CD4-positive, CD25-positive, alpha-beta regulatory T cell (primary cell): ENCODE data around the gene ACSF3. TPM values are rescaled to one million over a fixed set of nuclear protein-coding genes. Genes with fewer than 3 reads are reported as not detected.
"Not testable (repeated sequence)": the region's sequence is repeated elsewhere in the genome, so short reads cannot be mapped to it uniquely, and the experiment has no call there.

Experiments
- ATAC-seq, 2 donors: fragments of 150-1000 bp; cut with Tn5 transposase; one replicate each; pipeline ENCODE4 v1.10.0; 2021; ENCODE audit warnings: low read depth in 2 of 2, moderate number of reproducible peaks in 2 of 2, moderate library complexity in 1 of 2
- DNase-seq, 3 donors: peaks; one replicate each; pipeline versions ENCODE4 v3.0.0 to v3.0.0-alpha.2; 2012 to 2022; ENCODE audit warnings: mixed read lengths in 1 of 3
- H3K27ac ChIP-seq: one replicate; pipeline ENCODE4 v1.7.0; 2013; ENCODE audit warnings: mild to moderate bottlenecking, low read length; ENCODE audit not compliant: insufficient read depth, poor library complexity, severe bottlenecking
- H3K27me3 ChIP-seq: one replicate; pipeline ENCODE4 v1.7.0; 2013; ENCODE audit warnings: low read length; ENCODE audit not compliant: control insufficient read depth, insufficient read depth
- H3K36me3 ChIP-seq: one replicate; pipeline ENCODE4 v1.7.0; 2013; ENCODE audit warnings: mild to moderate bottlenecking, low read length, moderate library complexity; ENCODE audit not compliant: control insufficient read depth, insufficient read depth
- H3K4me1 ChIP-seq: 2 replicates; pipeline ENCODE4 v1.7.0; 2013; ENCODE audit warnings: mild to moderate bottlenecking, low read length; ENCODE audit not compliant: insufficient read depth, control insufficient read depth, poor library complexity, severe bottlenecking
- H3K4me3 ChIP-seq: one replicate; pipeline ENCODE4 v1.7.0; 2013; ENCODE audit warnings: low read depth, mild to moderate bottlenecking, low read length, moderate library complexity
- H3K9me3 ChIP-seq, 2 experiments: 1 replicate in 1 of 2; 2 replicates in 1 of 2; pipeline ENCODE4 v1.7.0; 2013; ENCODE audit warnings: low read length in 2 of 2, mild to moderate bottlenecking in 1 of 2, moderate library complexity in 1 of 2; ENCODE audit not compliant: control insufficient read depth in 2 of 2
- H3K27ac Mint-ChIP-seq, 3 donors: one replicate each; pipeline ENCODE4 v1.8.0; 2020 to 2022; ENCODE audit warnings: mild to moderate bottlenecking in 3 of 3, mixed read lengths in 3 of 3, moderate library complexity in 2 of 3
- H3K27me3 Mint-ChIP-seq: one replicate; pipeline ENCODE4 v1.8.0; 2022; ENCODE audit warnings: mild to moderate bottlenecking, mixed read lengths
- H3K36me3 Mint-ChIP-seq: one replicate; pipeline ENCODE4 v1.8.0; 2020; ENCODE audit warnings: mixed read lengths
- H3K4me1 Mint-ChIP-seq, 4 donors: one replicate each; pipeline ENCODE4 v1.8.0; 2020 to 2022; ENCODE audit warnings: mixed read lengths in 4 of 4, mild to moderate bottlenecking in 1 of 4
- H3K4me3 Mint-ChIP-seq, 4 donors: one replicate each; pipeline ENCODE4 v1.8.0; 2020 to 2022; ENCODE audit warnings: mild to moderate bottlenecking in 4 of 4, mixed read lengths in 4 of 4, moderate library complexity in 3 of 4
- H3K9me3 Mint-ChIP-seq, 7 donors: one replicate each; pipeline ENCODE4 v1.8.0; 2020 to 2022; ENCODE audit warnings: mixed read lengths in 7 of 7, mild to moderate bottlenecking in 3 of 7, moderate library complexity in 2 of 7
- polyA plus RNA-seq, 4 donors: library from polyadenylated mRNA; unstranded; fragments of 300-500 nt; fragmentation: Illumina TruSeq; gene quantifications; one replicate each; pipeline ENCODE4 v1.2.3, GENCODE V29; 2021
- total RNA-seq: library from RNA; stranded (reverse); gene quantifications from one replicate; pipeline ENCODE4 v1.2.3, GENCODE V29; 2022

The ACSF3 gene
- total and polyA plus RNA-seq, 5 donors from 2014 or later, result 24.1 to 56.3 (median 29.1) TPM

DNA sequence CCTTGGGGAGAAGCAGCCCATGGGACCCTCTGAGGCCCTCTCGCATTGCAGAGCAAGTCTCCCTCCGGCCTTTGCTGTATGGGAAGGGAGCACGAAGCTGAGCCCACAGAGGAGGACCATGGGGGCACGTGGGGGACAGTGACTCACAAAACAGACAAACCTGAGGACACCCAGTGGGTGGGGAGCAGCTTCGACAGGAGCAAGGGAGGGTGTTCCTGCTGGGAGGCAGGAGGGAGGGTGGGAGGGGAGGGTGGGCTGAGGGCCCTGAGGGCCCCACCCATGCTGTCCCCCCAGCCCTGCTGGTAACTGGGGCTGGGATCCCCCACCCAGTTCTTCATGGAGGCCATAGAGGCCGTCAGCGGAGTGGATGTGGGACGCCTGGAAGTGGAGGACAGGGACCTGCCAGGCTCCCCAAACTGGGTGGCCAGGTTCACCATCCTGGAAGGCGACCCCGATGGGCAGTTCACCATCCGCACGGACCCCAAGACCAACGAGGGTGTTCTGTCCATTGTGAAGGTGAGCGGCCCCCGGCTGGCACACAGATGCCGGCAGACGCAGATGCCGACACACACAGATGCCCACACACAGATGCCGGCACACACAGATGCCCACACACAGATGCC, 94.2 kb downstream of the ACSF3 start:
- H3K36me3 ChIP-seq, result no peaks in the 10 kb centered on the region
- Mint-ChIP-seq H3K36me3 (no peaks in the 10 kb centered on the region), H3K9me3 (peaks cover 0 to 5% (median 0%) of the 10 kb centered on the region in 7 donors), H3K4me3 (peak overlapping the region in 2 of 4 donors; percentile 67 to 69), H3K4me1 (peaks cover 0 to 10% (median 2%) of the 10 kb centered on the region in 4 donors), H3K27ac (peak overlapping the region in 2 of 3 donors; percentile 65 to 81), H3K27me3 (peaks cover 11% of the 10 kb centered on the region)
- H3K4me1 ChIP-seq, result peaks cover 7% of the 10 kb centered on the region
- H3K27me3 ChIP-seq, result no peaks in the 10 kb centered on the region
- H3K9me3 ChIP-seq, result no peaks in the 10 kb centered on the region
- DNase-seq (no peak), ATAC-seq (peak; percentile 8 to 12)
- H3K27ac ChIP-seq, result peak overlapping the region; percentile 5
- no peak overlapping the region for H3K4me3 ChIP-seq

DNA sequence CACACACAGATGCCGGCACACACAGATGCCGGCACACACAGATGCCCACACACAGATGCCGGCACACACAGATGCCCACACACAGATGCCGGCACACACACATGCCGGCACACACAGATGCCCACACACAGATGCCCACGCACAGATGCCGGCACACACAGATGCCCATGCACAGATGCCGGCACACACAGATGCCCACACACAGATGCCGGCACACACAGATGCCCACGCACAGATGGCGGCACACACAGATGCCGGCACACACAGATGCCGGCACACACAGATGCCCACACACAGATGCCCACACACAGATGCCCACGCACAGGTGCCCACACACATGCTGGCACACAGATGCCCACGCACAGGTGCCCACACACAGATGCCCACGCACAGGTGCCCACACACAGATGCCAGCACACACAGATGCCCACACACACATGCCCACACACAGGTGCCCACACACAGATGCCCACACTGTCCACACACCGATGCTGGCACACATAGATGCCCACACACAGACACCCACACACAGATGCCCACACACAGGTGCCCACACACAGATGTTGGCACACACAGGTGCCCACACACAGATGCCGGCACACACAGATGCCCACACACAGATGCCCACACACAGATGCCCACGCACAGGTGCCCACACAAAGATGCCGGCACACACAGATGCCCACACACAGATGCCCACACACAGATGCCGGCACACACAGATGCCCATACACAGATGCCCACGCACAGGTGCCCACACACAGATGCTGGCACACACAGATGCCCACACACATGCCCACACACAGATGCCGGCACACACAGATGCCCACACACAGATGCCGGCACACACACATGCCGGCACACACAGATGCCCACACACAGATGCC, 95.1 kb downstream of the ACSF3 start:
- H3K27ac ChIP-seq, H3K9me3 ChIP-seq, ATAC-seq, DNase-seq, H3K4me3 ChIP-seq, H3K27me3 ChIP-seq, H3K36me3 ChIP-seq, H3K4me1 ChIP-seq, H3K36me3 Mint-ChIP-seq, H3K27ac Mint-ChIP-seq, H3K9me3 Mint-ChIP-seq: not testable (repeated sequence)
- peak overlapping the region in 3 of 4 donors; percentile 38 to 49 (median 39) for H3K4me3 Mint-ChIP-seq
- H3K27me3 Mint-ChIP-seq, result peaks cover 11% of the 10 kb centered on the region
- peaks cover 0 to 10% (median 3%) of the 10 kb centered on the region in 4 donors for H3K4me1 Mint-ChIP-seq

DNA sequence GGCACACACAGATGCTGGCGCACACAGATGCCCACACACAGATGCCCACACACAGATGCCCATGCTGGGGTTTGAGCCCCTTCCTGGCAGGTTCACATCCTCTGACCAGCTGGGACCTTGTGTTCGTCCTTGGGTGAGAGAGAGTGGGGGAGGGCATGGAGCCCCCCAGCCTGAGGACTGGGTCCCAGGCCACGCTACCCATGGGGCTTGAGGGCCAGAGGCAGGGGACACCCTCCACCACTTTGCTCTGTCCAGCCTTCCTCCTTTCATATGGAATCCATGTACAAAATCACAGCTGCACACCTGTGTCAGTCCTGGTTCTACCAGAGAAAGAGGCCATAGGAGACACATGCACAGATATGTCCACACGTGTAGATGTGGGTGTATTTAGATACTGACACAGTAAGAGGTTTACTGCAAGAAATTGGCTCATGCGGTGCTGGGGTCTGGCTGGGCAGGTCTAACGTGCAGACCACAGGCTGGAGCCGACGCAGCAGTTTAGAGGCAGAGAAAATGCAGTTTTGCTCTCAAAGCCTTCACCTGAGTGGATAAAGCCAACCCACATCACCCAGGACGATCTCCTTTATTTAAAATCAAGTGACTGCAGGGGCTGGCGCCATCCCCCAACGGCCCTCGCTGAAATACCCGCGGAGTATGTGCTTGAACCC, 95.8 kb downstream of the ACSF3 start:
- DNase-seq (no peak), ATAC-seq (no peak)
- no peaks in the 10 kb centered on the region for H3K36me3 ChIP-seq
- H3K9me3 ChIP-seq, result no peaks in the 10 kb centered on the region
- H3K4me3 ChIP-seq, result no peak overlapping the region
- H3K4me3 Mint-ChIP-seq, result peak overlapping the region in 2 of 4 donors; percentile 49 to 56
- H3K27ac ChIP-seq, result no peak overlapping the region
- H3K27me3 ChIP-seq, result no peaks in the 10 kb centered on the region
- H3K4me1 ChIP-seq, result peaks cover 7% of the 10 kb centered on the region
- H3K36me3 Mint-ChIP-seq, result no peaks in the 10 kb centered on the region
- H3K27me3 Mint-ChIP-seq, result peaks cover 11% of the 10 kb centered on the region
- H3K4me1 Mint-ChIP-seq, result peaks cover 0 to 10% (median 4%) of the 10 kb centered on the region in 4 donors
- H3K27ac Mint-ChIP-seq, result no peak overlapping the region
- H3K9me3 Mint-ChIP-seq, result peaks cover 0 to 4% (median 0%) of the 10 kb centered on the region in 7 donors

DNA sequence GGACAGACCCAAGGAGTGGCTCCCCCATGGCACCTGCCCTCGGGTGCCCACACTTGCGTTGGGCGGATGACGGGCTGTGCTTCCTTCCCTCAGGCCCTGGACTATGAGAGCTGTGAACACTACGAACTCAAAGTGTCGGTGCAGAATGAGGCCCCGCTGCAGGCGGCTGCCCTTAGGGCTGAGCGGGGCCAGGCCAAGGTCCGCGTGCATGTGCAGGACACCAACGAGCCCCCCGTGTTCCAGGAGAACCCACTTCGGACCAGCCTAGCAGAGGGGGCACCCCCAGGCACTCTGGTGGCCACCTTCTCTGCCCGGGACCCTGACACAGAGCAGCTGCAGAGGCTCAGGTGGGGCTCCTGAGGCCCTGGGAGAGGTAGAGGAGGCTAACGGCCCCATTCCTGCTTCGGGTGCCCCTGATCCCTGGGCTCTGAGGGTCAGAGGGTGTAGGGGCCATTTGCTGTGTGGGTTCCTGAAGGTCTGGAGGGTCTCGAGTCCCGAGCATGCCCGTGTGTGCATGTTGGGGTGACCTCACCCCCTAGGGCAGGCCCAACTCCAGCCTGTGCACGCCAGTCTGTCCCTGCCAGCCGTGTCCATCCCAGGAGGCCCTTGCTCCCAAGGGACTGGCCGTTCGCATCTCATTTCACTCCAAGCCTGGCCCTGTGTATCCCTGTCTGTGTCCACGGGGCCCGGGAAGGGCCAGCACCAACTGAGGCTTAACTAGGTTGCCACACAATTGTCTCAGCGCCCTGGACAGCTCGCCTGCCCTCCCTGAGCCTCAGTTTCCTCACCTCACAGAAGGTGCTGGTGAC, 96.7 kb downstream of the ACSF3 start:
- ATAC-seq (peak in 1 of 2 donors; percentile 11), DNase-seq (no peak)
- H3K4me1 ChIP-seq, result peaks cover 7% of the 10 kb centered on the region
- Mint-ChIP-seq H3K4me1 (peaks cover 0 to 10% (median 4%) of the 10 kb centered on the region in 4 donors), H3K4me3 (peak overlapping the region in 2 of 4 donors; percentile 49 to 77), H3K27me3 (peaks cover 11% of the 10 kb centered on the region), H3K27ac (no peak overlapping the region), H3K9me3 (peaks cover 0 to 5% (median 0%) of the 10 kb centered on the region in 7 donors), H3K36me3 (no peaks in the 10 kb centered on the region)
- no peaks in the 10 kb centered on the region for H3K36me3 ChIP-seq
- H3K27ac ChIP-seq, result no peak overlapping the region
- no peak overlapping the region for H3K4me3 ChIP-seq
- no peaks in the 10 kb centered on the region for H3K9me3 ChIP-seq
- H3K27me3 ChIP-seq, result no peaks in the 10 kb centered on the region

GRCh38 chr16:89191033-89191900, 97.6 kb downstream of the ACSF3 start:
- DNase-seq (no peak), ATAC-seq (no peak)
- Histone ChIP-seq H3K36me3 (no peaks in the 10 kb centered on the region), H3K4me3 (no peak overlapping the region), H3K27ac (no peak overlapping the region), H3K27me3 (no peaks in the 10 kb centered on the region), H3K4me1 (peaks cover 7% of the 10 kb centered on the region), H3K9me3 (no peaks in the 10 kb centered on the region)
- H3K27ac Mint-ChIP-seq, result peak overlapping the region in 2 of 3 donors; percentile 47 to 62
- H3K4me1 Mint-ChIP-seq, result peaks cover 0 to 10% (median 4%) of the 10 kb centered on the region in 4 donors
- peaks cover 11% of the 10 kb centered on the region for H3K27me3 Mint-ChIP-seq
- peaks cover 0 to 5% (median 0%) of the 10 kb centered on the region in 7 donors for H3K9me3 Mint-ChIP-seq
- no peaks in the 10 kb centered on the region for H3K36me3 Mint-ChIP-seq
- H3K4me3 Mint-ChIP-seq, result peak overlapping the region; percentile 12 to 85 (median 62)

- Histone ChIP-seq H3K9me3 (no peaks in the 10 kb centered on the region), H3K27ac (peak overlapping the region; percentile 23), H3K4me1 (peaks cover 7% of the 10 kb centered on the region), H3K4me3 (no peak overlapping the region), H3K36me3 (no peaks in the 10 kb centered on the region), H3K27me3 (no peaks in the 10 kb centered on the region)
- no peaks in the 10 kb centered on the region for H3K36me3 Mint-ChIP-seq
- H3K4me1 Mint-ChIP-seq, result peaks cover 0 to 10% (median 4%) of the 10 kb centered on the region in 4 donors
- no peak for ATAC-seq
- H3K27ac Mint-ChIP-seq, result no peak overlapping the region
- H3K27me3 Mint-ChIP-seq, result peaks cover 11% of the 10 kb centered on the region
- H3K4me3 Mint-ChIP-seq, result no peak overlapping the region
- no peak for DNase-seq
- H3K9me3 Mint-ChIP-seq, result peaks cover 0 to 5% (median 0%) of the 10 kb centered on the region in 7 donors
Measured at GRCh38 chr16:89191901-89192185, 98.2 kb downstream of the ACSF3 start.
